ENCODE measurements around the gene POLR2F. TPM values are rescaled to one million over a fixed set of nuclear protein-coding genes. Genes with fewer than 3 reads are reported as not detected.

The POLR2F gene
- total RNA-seq, 1 donor from 2014 or later = 85.7 TPM

DNA sequence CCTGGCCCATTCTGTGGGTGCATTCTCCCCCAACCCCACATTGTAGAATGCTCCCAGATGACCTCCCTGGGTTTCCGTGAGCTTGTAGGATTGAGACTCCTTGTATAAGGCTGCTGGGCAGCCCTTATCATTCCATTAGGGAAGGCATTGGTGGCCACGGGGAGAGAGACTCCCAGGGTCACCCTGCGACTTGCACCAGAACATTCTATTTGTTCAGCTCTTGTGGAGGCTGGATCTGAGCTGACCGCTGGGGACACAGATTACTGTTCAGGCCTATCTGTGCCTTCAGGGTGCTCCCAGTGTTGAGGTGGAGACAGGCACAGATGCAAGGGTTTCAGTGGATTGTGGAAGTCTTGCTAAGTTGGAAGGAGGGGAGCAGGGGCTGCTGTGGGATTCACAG, 29.6 kb upstream of the POLR2F start:
- ATAC-seq (ENCODE audit: poor library complexity) (no peak), DNase-seq (no peak)
- intact Hi-C loops (cut with DNase I) = no loop called here

GRCh38 chr22:37924386-37925065, 29.0 kb upstream of the POLR2F start:
- ATAC-seq (ENCODE audit: poor library complexity) = no peak
- no peak for DNase-seq
- intact Hi-C loops (cut with DNase I) = no loop called here

GRCh38 chr22:37925330-37925729, 28.2 kb upstream of the POLR2F start:
- DNase-seq (no peak), ATAC-seq (ENCODE audit: poor library complexity) (no peak)
- intact Hi-C loops (cut with DNase I) = no loop called here

DNA sequence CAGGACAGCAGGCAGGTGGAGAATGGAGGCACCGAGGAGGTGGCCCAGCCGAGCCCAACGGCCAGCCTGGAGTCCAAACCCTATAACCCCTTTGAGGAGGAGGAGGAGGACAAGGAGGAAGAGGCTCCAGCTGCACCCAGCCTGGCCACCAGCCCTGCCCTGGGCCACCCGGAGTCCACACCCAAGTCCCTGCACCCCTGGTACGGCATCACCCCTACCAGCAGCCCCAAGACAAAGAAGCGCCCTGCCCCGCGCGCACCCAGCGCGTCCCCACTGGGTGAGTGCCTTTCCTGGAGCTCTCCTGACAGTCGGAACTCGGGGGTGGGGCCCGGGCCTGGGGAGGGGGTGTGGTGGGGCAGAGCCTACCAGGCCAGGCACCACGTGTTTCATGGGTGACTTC, 27.7 kb upstream of the POLR2F start:
- no peak for DNase-seq
- intact Hi-C loops (cut with DNase I) = no loop called here
- no peak for ATAC-seq (ENCODE audit: poor library complexity)

GRCh38 chr22:37926358-37926757, 27.1 kb upstream of the POLR2F start:
- DNase-seq = no peak
- intact Hi-C loops (cut with DNase I) = no loop called here
- ATAC-seq (ENCODE audit: poor library complexity) = no peak

- ATAC-seq (ENCODE audit: poor library complexity) = no peak
- DNase-seq = no peak
- intact Hi-C loops (cut with DNase I) = no loop called here
These were observed 26.5 kb upstream of the POLR2F start for GRCh38 chr22:37926771-37927636.

GRCh38 chr22:37927637-37927936, 25.9 kb upstream of the POLR2F start:
- DNase-seq (no peak), ATAC-seq (ENCODE audit: poor library complexity) (no peak)
- intact Hi-C loops (cut with DNase I) = no loop called here

GRCh38 chr22:37929390-37929789, 24.1 kb upstream of the POLR2F start:
- intact Hi-C loops (cut with DNase I) = no loop called here
- DNase-seq = no peak
- no peak for ATAC-seq (ENCODE audit: poor library complexity)

DNA sequence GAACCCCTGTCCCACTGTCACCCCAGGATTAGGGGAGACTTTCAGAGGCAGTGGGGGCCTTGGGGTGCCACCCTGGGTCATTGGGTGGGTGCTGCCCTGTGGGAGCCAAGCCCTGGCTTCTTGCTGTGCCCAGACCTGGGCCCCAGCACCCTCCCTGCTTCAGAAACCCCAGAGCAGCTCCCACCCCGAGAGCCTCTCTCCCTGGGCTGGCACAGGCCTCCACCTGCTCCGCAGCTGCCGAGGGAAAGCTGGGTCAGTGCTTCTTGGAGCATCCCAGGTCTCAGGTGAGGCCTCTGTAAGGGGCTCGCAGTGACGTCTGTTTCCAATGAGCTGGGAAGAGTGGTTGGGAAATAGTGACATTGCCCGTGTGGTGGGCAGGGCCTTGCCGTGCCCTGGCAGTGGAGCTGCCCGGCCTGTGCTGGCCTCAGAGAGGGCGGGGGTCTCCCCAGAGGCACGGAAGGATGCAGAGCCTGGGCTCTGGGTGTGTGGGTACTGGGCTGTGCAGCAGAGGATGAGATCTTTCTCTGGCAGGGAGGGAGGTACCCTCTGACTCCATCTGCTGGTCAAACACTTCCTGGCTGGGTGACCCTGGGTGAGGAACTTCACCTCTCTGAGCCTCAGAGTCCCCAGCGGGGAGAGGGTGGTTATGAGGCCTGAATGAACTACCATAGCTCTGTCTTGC, 23.1 kb upstream of the POLR2F start:
- no peak for ATAC-seq (ENCODE audit: poor library complexity)
- DNase-seq = no peak
- intact Hi-C loops (cut with DNase I) = loop anchor here (10.0 kb wide), 1 partner anchor 46 kb away; no protein-coding TSS in a partner anchor

DNA sequence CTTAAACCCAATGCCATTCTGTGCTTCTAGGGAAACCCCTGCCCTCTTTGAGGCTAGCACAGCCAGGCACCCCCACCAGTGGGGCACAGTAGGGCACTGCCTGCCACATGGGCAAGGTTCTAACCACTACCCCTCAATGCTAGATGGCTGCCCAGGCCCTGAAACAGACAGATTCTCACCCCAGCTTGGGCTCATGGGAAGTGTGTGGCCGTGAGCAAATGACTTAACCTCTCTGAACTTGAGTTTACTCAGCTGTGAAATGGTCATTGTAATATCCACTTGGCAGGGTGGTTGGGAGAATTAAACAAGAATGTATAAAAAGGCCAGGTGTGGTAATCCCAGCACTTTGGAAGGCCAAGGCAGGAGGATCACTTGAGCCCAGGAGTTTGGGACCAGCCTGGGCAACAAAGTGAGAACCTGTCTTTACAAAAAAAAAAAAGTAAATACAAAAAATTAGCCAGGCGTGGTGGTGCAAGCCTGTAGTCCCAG, 22.5 kb upstream of the POLR2F start:
- ATAC-seq (ENCODE audit: poor library complexity) = no peak
- no peak for DNase-seq
- intact Hi-C loops (cut with DNase I) = loop anchor here (10.0 kb wide), 1 partner anchor 46 kb away; no protein-coding TSS in a partner anchor

- intact Hi-C loops (cut with DNase I) = loop anchor here (10.0 kb wide), 1 partner anchor 47 kb away; no protein-coding TSS in a partner anchor
- ATAC-seq (ENCODE audit: poor library complexity) = no peak
These were observed 21.6 kb upstream of the POLR2F start for GRCh38 chr22:37931893-37932389.

DNA sequence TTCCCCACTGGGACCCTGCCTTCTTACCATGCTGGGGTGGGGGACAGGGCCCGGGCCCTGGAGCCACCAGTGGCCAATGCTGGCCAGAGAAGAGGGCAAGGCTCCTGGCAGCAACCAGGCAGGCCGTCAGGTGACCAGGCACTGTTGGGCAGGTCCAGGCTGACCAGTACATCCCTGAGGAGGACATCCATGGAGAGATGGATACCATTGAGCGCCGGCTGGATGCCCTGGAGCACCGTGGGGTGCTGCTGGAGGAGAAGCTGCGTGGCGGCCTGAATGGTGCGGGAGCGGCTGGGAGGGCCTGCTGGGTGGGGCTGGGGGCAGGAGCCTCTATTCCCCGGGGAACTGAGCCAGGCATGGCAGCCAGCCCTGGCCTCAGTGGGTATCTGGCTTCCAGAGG, 21.1 kb upstream of the POLR2F start:
- ATAC-seq (ENCODE audit: poor library complexity) = no peak
- DNase-seq = no peak
- intact Hi-C loops (cut with DNase I) = loop anchor here (10.0 kb wide), 1 partner anchor 48 kb away; no protein-coding TSS in a partner anchor

More at GRCh38 chr22:37931893-37932389, 21.6 kb upstream of the POLR2F start:
- DNase-seq = no peak

- DNase-seq (no peak), ATAC-seq (ENCODE audit: poor library complexity) (peak; percentile 4)
- intact Hi-C loops (cut with DNase I) = loop anchor here (10.0 kb wide), 1 partner anchor 48 kb away; no protein-coding TSS in a partner anchor
These were observed 20.5 kb upstream of the POLR2F start for GRCh38 chr22:37932821-37933578.

- intact Hi-C loops (cut with DNase I) = loop anchor here (10.0 kb wide), 1 partner anchor 49 kb away; no protein-coding TSS in a partner anchor
- peak; percentile 96 for ATAC-seq (ENCODE audit: poor library complexity)
These were observed 19.7 kb upstream of the POLR2F start for GRCh38 chr22:37933711-37934376.

DNA sequence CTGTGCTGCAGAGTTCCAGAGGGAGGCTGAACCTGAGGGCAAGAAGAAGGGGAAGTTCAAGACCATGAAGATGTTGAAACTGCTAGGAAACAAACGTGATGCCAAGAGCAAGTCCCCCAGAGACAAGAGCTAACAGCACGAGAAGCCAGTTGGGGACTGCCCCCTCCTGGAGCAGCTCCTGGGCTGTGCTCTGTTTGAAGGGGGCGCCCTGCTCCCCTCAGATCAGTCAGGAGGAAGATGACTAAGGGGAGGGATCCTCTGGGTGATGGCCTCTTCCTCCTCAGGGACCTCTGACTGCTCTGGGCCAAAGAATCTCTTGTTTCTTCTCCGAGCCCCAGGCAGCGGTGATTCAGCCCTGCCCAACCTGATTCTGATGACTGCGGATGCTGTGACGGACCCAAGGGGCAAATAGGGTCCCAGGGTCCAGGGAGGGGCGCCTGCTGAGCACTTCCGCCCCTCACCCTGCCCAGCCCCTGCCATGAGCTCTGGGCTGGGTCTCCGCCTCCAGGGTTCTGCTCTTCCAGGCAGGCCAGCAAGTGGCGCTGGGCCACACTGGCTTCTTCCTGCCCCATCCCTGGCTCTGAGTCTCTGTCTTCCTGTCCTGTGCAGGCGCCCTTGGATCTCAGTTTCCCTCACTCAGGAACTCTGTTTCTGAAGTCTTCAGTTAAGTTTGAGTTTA, 12.7 kb upstream of the POLR2F start:
- ATAC-seq (ENCODE audit: poor library complexity) (no peak), DNase-seq (no peak)
- intact Hi-C loops (cut with DNase I) = no loop called here

More at GRCh38 chr22:37933711-37934376, 19.7 kb upstream of the POLR2F start:
- DNase-seq = peak; percentile 93

DNA sequence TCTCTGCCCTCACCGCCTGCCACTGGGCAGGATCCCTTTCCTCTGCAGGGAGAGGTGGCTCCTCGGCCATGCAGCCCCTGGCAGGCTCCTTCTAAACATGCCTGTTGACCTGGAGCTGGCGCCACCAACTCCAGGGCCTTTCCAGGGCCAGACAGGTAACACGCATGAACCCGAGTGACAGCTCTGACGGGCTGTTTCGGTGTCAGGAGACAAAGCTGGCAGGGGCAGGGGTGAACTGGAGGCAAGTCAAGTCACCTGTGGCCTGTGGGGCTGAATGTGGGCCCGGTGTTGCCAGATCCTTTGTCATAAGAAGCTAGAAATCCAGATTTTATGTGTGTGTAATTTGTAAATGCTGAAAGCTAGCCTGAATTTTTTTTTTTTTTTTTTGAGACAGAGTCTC, 11.4 kb upstream of the POLR2F start:
- ATAC-seq (ENCODE audit: poor library complexity) (no peak), DNase-seq (no peak)
- intact Hi-C loops (cut with DNase I) = no loop called here

DNA sequence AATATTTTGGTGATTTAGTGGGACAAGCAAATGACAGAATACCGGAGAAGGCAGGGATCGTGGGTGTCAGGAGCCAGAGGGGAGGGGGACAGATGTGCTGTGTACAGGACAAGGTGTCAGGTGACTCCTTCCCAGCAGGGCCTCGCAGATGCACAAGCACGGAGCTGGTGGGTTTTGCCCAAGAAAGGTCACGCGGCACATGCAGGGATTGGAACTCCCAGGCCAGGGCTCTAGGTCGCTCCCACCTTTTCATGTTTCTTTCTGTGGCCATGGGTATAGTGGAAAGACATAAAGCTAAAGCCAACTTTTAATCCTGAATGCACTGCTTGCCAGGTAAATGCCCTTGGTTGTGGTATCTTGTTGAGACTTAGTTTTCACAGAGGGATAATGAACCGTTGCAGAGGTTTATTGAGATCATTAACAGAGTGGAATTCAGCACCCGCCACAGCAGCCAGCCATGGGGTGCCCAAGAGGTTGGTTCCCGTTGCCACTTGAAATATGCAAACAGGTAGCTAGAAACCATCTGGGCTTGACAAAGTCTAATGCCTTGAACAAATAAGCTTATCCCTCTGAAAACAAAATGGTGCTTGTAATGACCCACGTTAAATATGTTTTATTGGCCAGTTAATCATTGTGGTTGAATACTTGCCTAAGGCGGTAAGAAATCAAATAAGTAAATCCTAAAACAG, 10.2 kb upstream of the POLR2F start:
- intact Hi-C loops (cut with DNase I) = no loop called here
- no peak for ATAC-seq (ENCODE audit: poor library complexity)
- DNase-seq = no peak

Measured in Right ventricle myocardium superior (tissue), 1 donor.